HEK293 (cell line): ENCODE data around the gene IPCEF1.

Experiments used
- BCL11A ChIP-seq: fragments of 450-650 bp; formaldehyde crosslinking; IDR thresholded peaks from 2 replicates; pipeline ENCODE4 v1.5.1; 2016; ENCODE audit warnings: low read depth, missing biosample characterization, missing genetic modification characterization
- CTCF ChIP-seq: fragments of 450-650 bp; formaldehyde crosslinking; IDR thresholded peaks from 2 replicates; pipeline ENCODE4 v1.5.1; 2016; ENCODE audit warnings: missing biosample characterization, missing genetic modification characterization
- HOXA7 ChIP-seq: sonication (generic); formaldehyde crosslinking; IDR thresholded peaks from 2 replicates; pipeline ENCODE4 v1.8.1; 2022; ENCODE audit warnings: missing genetic modification reagents, borderline replicate concordance
- HOXC10 ChIP-seq: sonication (generic); formaldehyde crosslinking; IDR thresholded peaks from 2 replicates; pipeline ENCODE4 v1.8.1; 2023; ENCODE audit warnings: mild to moderate bottlenecking, missing genetic modification reagents
- KLF1 ChIP-seq: fragments of 450-650 bp; formaldehyde crosslinking; IDR thresholded peaks from 2 replicates; pipeline ENCODE4 v1.5.1; 2016; ENCODE audit warnings: missing biosample characterization, missing genetic modification characterization
- YY1 ChIP-seq: fragments of 450-650 bp; formaldehyde crosslinking; IDR thresholded peaks from 2 replicates; pipeline ENCODE4 v1.5.1; 2018; ENCODE audit warnings: missing biosample characterization, missing genetic modification characterization
- ZBTB21 ChIP-seq: fragments of 450-650 bp; formaldehyde crosslinking; IDR thresholded peaks from 2 replicates; pipeline ENCODE4 v1.5.1; 2017; ENCODE audit warnings: missing biosample characterization, missing genetic modification characterization
- ZBTB26 ChIP-seq: fragments of 450-650 bp; formaldehyde crosslinking; optimal IDR thresholded peaks from 2 replicates; pipeline ENCODE3; 2016; ENCODE audit warnings: missing biosample characterization, mild to moderate bottlenecking, missing genetic modification characterization
- ZNF174 ChIP-seq: fragments of 450-650 bp; formaldehyde crosslinking; IDR thresholded peaks from 2 replicates; pipeline ENCODE4 v1.5.0; 2017; ENCODE audit warnings: missing biosample characterization, mild to moderate bottlenecking, missing genetic modification characterization
- ZNF223 ChIP-seq: fragments of 450-650 bp; formaldehyde crosslinking; IDR thresholded peaks from 2 replicates; pipeline ENCODE4 v1.5.1; 2016; ENCODE audit warnings: missing biosample characterization, missing genetic modification characterization
- ZNF24 ChIP-seq: fragments of 450-650 bp; formaldehyde crosslinking; IDR thresholded peaks from 2 replicates; pipeline ENCODE4 v1.5.1; 2016; ENCODE audit warnings: missing biosample characterization, missing genetic modification characterization
- ZNF274 ChIP-seq, 2 experiments: fragments of 200-500 bp in 1 of 2; fragments of 450-650 bp in 1 of 2; sonication (Bioruptor generic) in 1 of 2; formaldehyde crosslinking in 1 of 2; IDR thresholded peaks; 2 replicates each; pipeline versions ENCODE4 v1.5.1 to v1.6.1; 2014 to 2016; ENCODE audit warnings: borderline replicate concordance in 1 of 2, inconsistent platforms in 1 of 2, low read length in 1 of 2, missing biosample characterization in 1 of 2, missing genetic modification characterization in 1 of 2
- ZNF350 ChIP-seq: fragments of 450-650 bp; formaldehyde crosslinking; IDR thresholded peaks from 2 replicates; pipeline ENCODE4 v1.5.0; 2017; ENCODE audit warnings: missing biosample characterization, mild to moderate bottlenecking, missing genetic modification characterization
- ZNF423 ChIP-seq: fragments of 450-650 bp; formaldehyde crosslinking; IDR thresholded peaks from 2 replicates; pipeline ENCODE4 v1.5.1; 2016; ENCODE audit warnings: missing biosample characterization, missing genetic modification characterization

GRCh38 chr6:154354265-154354777 is 2.3 kb downstream of the IPCEF1 start:
- TF ChIP-seq ZNF223 (tag by site-specific recombination) (no peak), YY1 (tag by site-specific recombination) (no peak), CTCF (tag by site-specific recombination) (no peak), HOXC10 (no peak), ZNF174 (tag by site-specific recombination) (no peak), BCL11A (no peak), ZBTB26 (tag by site-specific recombination) (no peak), ZNF423 (tag by site-specific recombination) (no peak), ZNF24 (tag by site-specific recombination) (no peak), ZNF350 (tag by site-specific recombination) (no peak), ZBTB21 (tag by site-specific recombination) (no peak), HOXA7 (CRISPR knock-in tag) (no peak), ZNF274 (IDR thresholded peaks at IDR 0.05; ENCODE audit: low read length) (no peak), ZNF274 (tag by site-specific recombination; IDR thresholded peaks at IDR 0.05; ENCODE audit: borderline replicate concordance) (no peak), KLF1 (tag by site-specific recombination) (no peak)
